AG04450 (cell line): ENCODE measurements around the gene TBC1D8. TPM values are rescaled to one million over a fixed set of nuclear protein-coding genes. Genes with fewer than 3 reads are reported as not detected.

Experiments used
- CTCF ChIA-PET: fragments of 300-600, 350-600 bp; formaldehyde crosslinking; extraction: SDS; loops from one replicate; lab custom pipeline; 2022; ENCODE audit warnings: antibody characterized with exemption, inconsistent platforms; lab: Charles Lee
- POLR2A ChIA-PET: fragments of 350-600 bp; formaldehyde crosslinking; extraction: SDS; loops from one replicate; lab custom pipeline; 2021; ENCODE audit warnings: antibody characterized with exemption, inconsistent platforms; lab: Yijun Ruan, JAX
- DNase-seq: peaks from one replicate; pipeline ENCODE4 v3.0.0-alpha.2; 2011; ENCODE audit warnings: low read depth, low spot score
- H3K27ac ChIP-seq: one replicate; pipeline ENCODE4 v1.5.1; 2012; ENCODE audit warnings: low read depth, low read length, control low read depth
- H3K27me3 ChIP-seq: one replicate; pipeline ENCODE4 v1.6.0; 2012; ENCODE audit warnings: low read length; ENCODE audit not compliant: control insufficient read depth, insufficient read depth
- H3K4me3 ChIP-seq: 2 replicates; pipeline ENCODE4 v1.5.1; 2011; ENCODE audit warnings: mild to moderate bottlenecking, low read depth, low read length, control low read depth
- H3K9me3 ChIP-seq: 2 replicates; pipeline ENCODE4 v1.5.1; 2012; ENCODE audit warnings: low read length; ENCODE audit not compliant: control insufficient read depth, insufficient read depth
- polyA plus RNA-seq: library from polyadenylated mRNA; depleted of rRNA; stranded (reverse); fragments of >200 nt; gene quantifications from 2 replicates; pipeline ENCODE4 v1.2.3, GENCODE V29; 2011
- TF ChIP-seq, protein P1 (sequence below): IDR thresholded peaks from 2 replicates; pipeline ENCODE4 v1.5.1; 2011; ENCODE audit warnings: low read depth, low read length, control low read depth, inconsistent platforms

The TBC1D8 gene
- polyA plus RNA-seq, 1 experiment, result 2.5 TPM

DNA sequence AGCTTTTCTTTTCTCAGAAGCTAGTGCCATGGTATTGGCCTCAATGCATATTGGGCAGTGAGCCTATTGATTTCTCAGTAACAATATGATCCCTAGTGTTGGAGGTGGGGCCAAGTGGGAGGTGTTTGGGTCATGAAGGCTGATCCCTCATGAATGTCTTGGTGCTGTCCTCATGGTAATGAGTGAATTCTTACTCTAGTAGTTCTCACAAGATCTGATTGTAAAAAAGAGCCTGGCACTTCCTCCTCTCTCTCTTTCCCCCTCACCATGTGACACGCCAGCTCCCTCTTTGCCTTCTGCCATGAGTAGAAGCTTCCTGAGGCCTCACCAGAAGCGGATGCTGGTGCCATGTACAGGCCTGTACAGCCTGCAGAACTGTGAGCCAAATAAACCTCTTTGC is 12.8 kb upstream of the TBC1D8 start:
- Histone ChIP-seq H3K27me3 (peaks cover 5% of the 10 kb centered on the region), H3K27ac (no peak overlapping the region), H3K4me3 (no peak overlapping the region), H3K9me3 (no peaks in the 10 kb centered on the region; the same call in 1 of the 2 replicates)
- DNase-seq, result no peak
- ChIA-PET CTCF (interaction anchor here (0.5 kb wide), 1 partner anchor 572 kb away, joined by 3 read pairs; no protein-coding TSS in a partner anchor), POLR2A (no interaction called here)
- TF ChIP-seq, protein P1, sequence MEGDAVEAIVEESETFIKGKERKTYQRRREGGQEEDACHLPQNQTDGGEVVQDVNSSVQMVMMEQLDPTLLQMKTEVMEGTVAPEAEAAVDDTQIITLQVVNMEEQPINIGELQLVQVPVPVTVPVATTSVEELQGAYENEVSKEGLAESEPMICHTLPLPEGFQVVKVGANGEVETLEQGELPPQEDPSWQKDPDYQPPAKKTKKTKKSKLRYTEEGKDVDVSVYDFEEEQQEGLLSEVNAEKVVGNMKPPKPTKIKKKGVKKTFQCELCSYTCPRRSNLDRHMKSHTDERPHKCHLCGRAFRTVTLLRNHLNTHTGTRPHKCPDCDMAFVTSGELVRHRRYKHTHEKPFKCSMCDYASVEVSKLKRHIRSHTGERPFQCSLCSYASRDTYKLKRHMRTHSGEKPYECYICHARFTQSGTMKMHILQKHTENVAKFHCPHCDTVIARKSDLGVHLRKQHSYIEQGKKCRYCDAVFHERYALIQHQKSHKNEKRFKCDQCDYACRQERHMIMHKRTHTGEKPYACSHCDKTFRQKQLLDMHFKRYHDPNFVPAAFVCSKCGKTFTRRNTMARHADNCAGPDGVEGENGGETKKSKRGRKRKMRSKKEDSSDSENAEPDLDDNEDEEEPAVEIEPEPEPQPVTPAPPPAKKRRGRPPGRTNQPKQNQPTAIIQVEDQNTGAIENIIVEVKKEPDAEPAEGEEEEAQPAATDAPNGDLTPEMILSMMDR, result no peak

DNA sequence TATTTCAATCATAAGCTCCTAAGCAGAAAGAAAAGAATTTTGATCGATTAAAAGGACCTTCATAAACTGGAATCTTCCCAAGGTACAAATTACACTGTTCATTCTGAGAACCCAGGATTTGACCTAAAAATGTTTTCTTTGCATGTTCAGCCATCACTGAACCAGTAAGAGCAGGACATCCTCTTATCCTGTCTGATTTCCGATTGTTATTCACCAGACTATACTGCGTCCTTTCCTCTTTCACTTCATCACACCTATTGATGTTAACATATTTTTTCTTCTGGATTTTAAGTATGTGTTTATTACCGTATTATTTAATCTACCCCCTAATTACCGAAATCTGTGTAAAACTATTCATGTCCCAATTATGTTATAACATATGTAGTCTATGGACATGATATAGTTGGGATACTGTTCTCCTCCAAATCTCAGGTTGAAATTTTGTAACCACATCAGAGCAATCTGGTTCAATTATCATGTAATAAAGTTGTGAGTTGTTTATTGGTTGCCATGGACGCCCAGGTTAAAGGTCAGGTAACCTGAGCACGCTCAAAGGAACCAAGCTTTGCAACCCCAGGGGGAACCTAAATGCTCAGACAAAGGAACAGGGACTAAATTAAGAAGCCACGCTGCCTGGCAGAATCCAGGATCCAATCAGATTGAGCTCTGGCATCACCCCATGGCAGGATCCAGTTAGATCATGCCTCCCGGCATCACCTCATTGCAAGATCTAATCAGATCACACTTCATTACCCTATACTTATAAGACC is 11.6 kb upstream of the TBC1D8 start:
- no peak for DNase-seq
- no peak overlapping the region for H3K27ac ChIP-seq
- TF ChIP-seq, protein P1, result no peak
- H3K9me3 ChIP-seq, result no peaks in the 10 kb centered on the region; the same call in 1 of the 2 replicates
- ChIA-PET POLR2A (interaction anchor here (1.0 kb wide), 1 partner anchor 16 kb away, joined by 4 read pairs; no protein-coding TSS in a partner anchor), CTCF (interaction anchor here (1.0 to 1.9 kb wide), 3 partner anchors 9 to 26 kb away, joined by 3 to 10 read pairs (median 3); no protein-coding TSS in a partner anchor)
- H3K27me3 ChIP-seq, result peaks cover 3% of the 10 kb centered on the region
- no peak overlapping the region for H3K4me3 ChIP-seq

DNA sequence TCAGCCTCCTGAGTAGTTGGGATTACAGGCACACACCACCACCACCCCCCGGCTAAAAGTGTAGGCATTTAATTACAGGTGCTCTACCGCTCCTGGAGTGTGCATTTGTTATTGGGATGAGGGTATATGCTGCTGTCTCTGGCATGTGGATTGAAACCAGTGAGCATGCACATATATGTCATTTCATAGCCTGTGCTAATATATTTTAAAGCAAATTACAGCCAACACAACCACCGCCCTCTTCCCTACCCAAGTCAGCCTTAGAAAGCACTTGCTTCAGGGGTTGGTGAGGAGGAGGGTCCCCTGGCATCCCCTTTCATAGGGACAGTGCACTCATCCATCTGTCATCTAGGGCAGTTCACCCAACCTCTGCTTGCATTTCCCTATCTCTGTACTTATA is 10.5 kb upstream of the TBC1D8 start:
- POLR2A ChIA-PET, result no interaction called here
- Histone ChIP-seq H3K9me3 (no peaks in the 10 kb centered on the region), H3K27me3 (peaks cover 3% of the 10 kb centered on the region), H3K27ac (no peak overlapping the region), H3K4me3 (no peak overlapping the region)
- no peak for DNase-seq
- CTCF ChIA-PET, result interaction anchor here (1.0 to 1.9 kb wide), 3 partner anchors 9 to 27 kb away, joined by 3 to 10 read pairs (median 3); no protein-coding TSS in a partner anchor
- TF ChIP-seq, protein P1, result no peak

DNA sequence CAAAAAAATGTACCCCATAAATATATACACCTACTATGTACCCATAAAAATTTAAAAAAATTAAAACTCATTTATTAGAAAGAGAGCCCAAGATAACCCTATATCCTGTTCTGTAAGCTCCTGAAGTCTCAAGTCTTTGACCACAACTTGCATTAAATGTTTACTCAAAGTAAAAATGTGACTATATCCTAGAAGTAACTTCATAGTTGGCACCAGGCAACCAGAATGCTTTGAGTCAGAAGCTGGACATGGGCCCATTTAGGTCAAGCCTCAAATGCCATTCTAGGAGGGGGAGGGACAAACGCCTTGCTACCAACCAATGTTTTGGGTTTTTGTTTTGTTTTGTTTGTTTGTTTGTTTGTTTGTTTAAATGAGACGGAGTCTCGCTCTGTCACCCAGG is 9.3 kb upstream of the TBC1D8 start:
- peaks cover 3% of the 10 kb centered on the region for H3K27me3 ChIP-seq
- ChIA-PET POLR2A (interaction anchor here (0.7 kb wide), 1 partner anchor 9 kb away, joined by 3 read pairs; the partner anchor contains the start of gene TBC1D8), CTCF (interaction anchor here (2.0 kb wide), 1 partner anchor 28 kb away, joined by 8 read pairs; no protein-coding TSS in a partner anchor)
- no peak overlapping the region for H3K27ac ChIP-seq
- no peak for DNase-seq
- TF ChIP-seq, protein P1, result no peak
- H3K4me3 ChIP-seq, result no peak overlapping the region
- H3K9me3 ChIP-seq, result no peaks in the 10 kb centered on the region

DNA sequence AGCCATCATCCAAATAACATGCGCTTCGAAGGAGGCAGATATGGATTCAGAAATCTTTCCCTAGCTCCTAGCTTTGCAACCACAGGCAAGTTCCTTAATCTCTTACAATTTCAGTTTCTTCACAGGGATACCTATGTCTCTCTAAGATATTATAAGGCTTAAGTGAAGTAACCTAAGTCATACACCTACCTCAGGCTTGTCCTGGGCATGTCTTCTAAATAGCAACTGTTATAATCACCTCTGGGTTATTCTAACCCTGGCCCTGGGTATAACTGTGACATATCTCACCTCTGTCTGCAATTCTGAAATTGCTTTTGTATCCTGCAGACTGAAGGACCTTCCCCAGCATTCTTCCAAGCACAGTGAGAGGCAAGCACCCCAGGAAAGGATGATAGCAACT is 8.3 kb upstream of the TBC1D8 start:
- ChIA-PET CTCF (interaction anchor here (2.0 kb wide), 1 partner anchor 29 kb away, joined by 8 read pairs; no protein-coding TSS in a partner anchor), POLR2A (no interaction called here)
- Histone ChIP-seq H3K4me3 (no peak overlapping the region), H3K27me3 (peaks cover 3% of the 10 kb centered on the region), H3K9me3 (no peaks in the 10 kb centered on the region), H3K27ac (no peak overlapping the region)
- TF ChIP-seq, protein P1, result no peak
- DNase-seq, result no peak
